PC-3 (cell line): ENCODE measurements around the gene LAMB4.

Experiments used
- CTCF ChIP-seq: fragments of 300-600 bp; sonication (generic); conservative IDR thresholded peaks from 2 replicates; pipeline ENCODE4 v1.5.1; 2017; ENCODE audit warnings: antibody characterized with exemption, low read depth, mild to moderate bottlenecking, low read length
- EZH2 ChIP-seq: fragments of 300-600 bp; sonication (generic); IDR thresholded peaks from one replicate; pipeline ENCODE4 v1.6.1; 2017; ENCODE audit warnings: antibody characterized with exemption, mild to moderate bottlenecking, low read length; ENCODE audit not compliant: unreplicated experiment

DNA sequence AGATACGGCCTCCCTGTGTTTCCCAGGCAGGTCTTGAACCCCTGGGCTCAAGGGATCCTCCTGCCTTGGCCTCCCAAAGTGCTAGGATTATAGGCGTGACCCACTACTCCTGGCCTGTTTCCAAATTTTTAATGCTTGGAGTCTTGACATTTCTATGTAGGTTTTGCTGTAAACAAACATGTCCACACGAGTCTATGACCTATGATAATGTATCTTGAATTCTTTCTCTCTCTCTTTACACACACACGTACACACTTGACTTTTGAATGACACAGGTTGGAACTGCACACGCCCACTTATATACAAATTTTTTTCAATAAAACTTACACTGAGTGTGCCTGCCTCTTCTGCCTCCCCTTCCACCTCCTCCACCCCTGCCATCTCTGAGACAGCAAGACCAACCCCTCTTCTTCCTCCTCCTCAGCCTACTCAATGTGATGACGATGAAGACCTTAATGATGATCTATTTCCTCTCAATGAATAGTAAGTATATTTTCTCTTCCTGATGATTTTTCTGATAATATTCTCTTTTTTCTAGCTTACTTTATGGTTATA, 83.1 kb downstream of the LAMB4 start:
- no peak for TF ChIP-seq EZH2
- TF ChIP-seq CTCF: no peak
